ENCODE data around the gene ERBB4.

The ERBB4 gene

GRCh38 chr2:212345966-212346365 is 192.6 kb downstream of the ERBB4 start:
- H3K27ac ChIP-seq, result no peak overlapping the region
- TF ChIP-seq, protein P1, sequence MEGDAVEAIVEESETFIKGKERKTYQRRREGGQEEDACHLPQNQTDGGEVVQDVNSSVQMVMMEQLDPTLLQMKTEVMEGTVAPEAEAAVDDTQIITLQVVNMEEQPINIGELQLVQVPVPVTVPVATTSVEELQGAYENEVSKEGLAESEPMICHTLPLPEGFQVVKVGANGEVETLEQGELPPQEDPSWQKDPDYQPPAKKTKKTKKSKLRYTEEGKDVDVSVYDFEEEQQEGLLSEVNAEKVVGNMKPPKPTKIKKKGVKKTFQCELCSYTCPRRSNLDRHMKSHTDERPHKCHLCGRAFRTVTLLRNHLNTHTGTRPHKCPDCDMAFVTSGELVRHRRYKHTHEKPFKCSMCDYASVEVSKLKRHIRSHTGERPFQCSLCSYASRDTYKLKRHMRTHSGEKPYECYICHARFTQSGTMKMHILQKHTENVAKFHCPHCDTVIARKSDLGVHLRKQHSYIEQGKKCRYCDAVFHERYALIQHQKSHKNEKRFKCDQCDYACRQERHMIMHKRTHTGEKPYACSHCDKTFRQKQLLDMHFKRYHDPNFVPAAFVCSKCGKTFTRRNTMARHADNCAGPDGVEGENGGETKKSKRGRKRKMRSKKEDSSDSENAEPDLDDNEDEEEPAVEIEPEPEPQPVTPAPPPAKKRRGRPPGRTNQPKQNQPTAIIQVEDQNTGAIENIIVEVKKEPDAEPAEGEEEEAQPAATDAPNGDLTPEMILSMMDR (IDR thresholded peaks at IDR 0.05), result no peak
- no peak for TF ChIP-seq ZFX (IDR thresholded peaks at IDR 0.05; ENCODE audit: borderline replicate concordance)

- H3K27ac ChIP-seq, result no peak overlapping the region
- TF ChIP-seq, protein P1 (IDR thresholded peaks at IDR 0.05), result no peak
These were observed 194.5 kb downstream of the ERBB4 start for GRCh38 chr2:212344131-212344530.

- no peak for TF ChIP-seq ZFX (IDR thresholded peaks at IDR 0.05; ENCODE audit: borderline replicate concordance)
- TF ChIP-seq, protein P1 (IDR thresholded peaks at IDR 0.05), result no peak
These were observed 195.4 kb downstream of the ERBB4 start for GRCh38 chr2:212343167-212343566.

GRCh38 chr2:212337486-212338343 is 200.9 kb downstream of the ERBB4 start:
- H3K27ac ChIP-seq, result no peak overlapping the region
- TF ChIP-seq ZFX (IDR thresholded peaks at IDR 0.05; ENCODE audit: borderline replicate concordance), result no peak
- TF ChIP-seq, protein P1 (IDR thresholded peaks at IDR 0.05), result no peak

More at GRCh38 chr2:212343167-212343566, 195.4 kb downstream of the ERBB4 start:
- no peak overlapping the region for H3K27ac ChIP-seq

DNA sequence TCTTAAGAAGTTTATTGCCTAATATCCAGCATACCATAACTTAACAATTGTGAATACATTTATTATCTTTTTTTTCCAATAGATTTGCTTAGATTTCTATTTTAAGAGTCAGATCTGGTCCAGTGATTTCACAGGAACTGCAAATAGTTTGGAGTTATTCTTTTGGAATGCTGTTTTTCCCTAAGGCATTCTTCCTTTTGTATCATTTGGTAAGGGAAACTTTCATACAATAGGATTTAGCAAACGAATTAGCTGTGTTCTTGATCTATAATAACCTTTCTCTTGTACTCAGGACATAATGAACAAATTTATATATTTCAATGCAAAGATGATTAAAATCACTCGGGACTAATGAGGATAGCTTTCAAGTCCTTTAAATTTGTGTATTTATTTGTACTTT is 201.6 kb downstream of the ERBB4 start:
- H3K27ac ChIP-seq, result no peak overlapping the region
- no peak for TF ChIP-seq ZFX (IDR thresholded peaks at IDR 0.05; ENCODE audit: borderline replicate concordance)
- TF ChIP-seq, protein P1 (IDR thresholded peaks at IDR 0.05), result no peak

- H3K27ac ChIP-seq, result no peak overlapping the region
- TF ChIP-seq ZFX (IDR thresholded peaks at IDR 0.05; ENCODE audit: borderline replicate concordance), result no peak
- TF ChIP-seq, protein P1 (IDR thresholded peaks at IDR 0.05), result no peak
These were observed 208.3 kb downstream of the ERBB4 start for GRCh38 chr2:212330263-212330662.

DNA sequence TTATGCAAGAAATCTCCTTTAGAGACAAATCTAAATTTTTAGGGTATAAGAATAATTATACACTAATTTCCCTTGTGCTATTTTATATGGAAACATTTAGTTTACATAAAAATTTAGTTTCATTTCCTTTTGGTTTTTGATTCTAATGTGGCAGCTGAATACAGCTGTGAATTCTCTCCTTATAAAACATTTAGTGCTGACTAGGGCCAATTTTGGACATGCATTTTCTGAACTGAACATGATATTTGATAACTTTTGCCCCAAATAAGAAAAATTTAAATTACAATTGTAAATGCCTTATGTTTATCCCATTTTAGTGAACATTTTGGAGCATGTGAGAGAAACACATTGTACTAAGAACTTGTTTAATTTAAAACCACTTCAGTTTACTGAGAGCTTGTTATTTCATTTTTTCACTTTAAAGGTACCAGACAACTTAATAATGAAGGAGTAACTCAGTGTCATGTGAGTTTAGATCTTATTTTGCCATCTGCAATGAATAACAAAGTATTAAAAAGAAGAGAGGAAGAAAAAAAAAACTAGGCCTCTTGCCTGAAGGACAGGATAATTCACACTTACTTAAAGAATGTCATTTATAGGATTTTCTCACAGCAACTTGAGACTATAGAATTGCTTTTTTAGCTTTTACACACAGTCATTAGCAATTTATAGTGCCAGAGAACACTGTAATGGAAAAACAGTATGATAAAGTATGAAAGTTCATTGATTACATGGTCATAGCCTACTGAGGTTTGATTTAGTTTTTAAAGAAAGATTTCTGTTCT is 209.7 kb downstream of the ERBB4 start:
- no peak overlapping the region for H3K27ac ChIP-seq
- no peak for TF ChIP-seq ZFX (IDR thresholded peaks at IDR 0.05; ENCODE audit: borderline replicate concordance)
- TF ChIP-seq, protein P1 (IDR thresholded peaks at IDR 0.05), result no peak

Measured in 22Rv1 (cell line).